Esophagus mucosa (tissue), 1 donor: ENCODE measurements around the gene SUN3. TPM values are rescaled to one million over a fixed set of nuclear protein-coding genes. Genes with fewer than 3 reads are reported as not detected.

Experiments used
- ATAC-seq: fragments of 200-7000 bp; cut with Tn5 transposase; one replicate; pipeline ENCODE4 v1.9.1; 2020
- total RNA-seq: library from RNA; stranded (reverse); gene quantifications from one replicate; pipeline ENCODE4 v1.2.4, GENCODE V29; 2023
- donor health status: DM: yes; HTN: yes; CAD: no.

SUN3 gene
- total RNA-seq, 1 donor from 2014 or later = not detected

- no peak for ATAC-seq
Measured at GRCh38 chr7:47973739-47974138, 55.2 kb downstream of the SUN3 start.

GRCh38 chr7:47970761-47971160 lies 58.1 kb downstream of the SUN3 start:
- ATAC-seq = no peak

GRCh38 chr7:47968847-47969774 lies 59.8 kb downstream of the SUN3 start:
- ATAC-seq = peak; percentile 86

- ATAC-seq = no peak
Measured at GRCh38 chr7:47967708-47968107, 61.2 kb downstream of the SUN3 start.

GRCh38 chr7:47967123-47967522 lies 61.8 kb downstream of the SUN3 start:
- no peak for ATAC-seq

GRCh38 chr7:47965456-47965855 lies 63.5 kb downstream of the SUN3 start:
- ATAC-seq = no peak

GRCh38 chr7:47962262-47962661 lies 66.6 kb downstream of the SUN3 start:
- no peak for ATAC-seq

- ATAC-seq = no peak
Measured at GRCh38 chr7:47957156-47957555, 71.8 kb downstream of the SUN3 start.

- ATAC-seq = no peak
Measured at GRCh38 chr7:47956220-47956619, 72.7 kb downstream of the SUN3 start.

- ATAC-seq = no peak
Measured at GRCh38 chr7:47954231-47954911, 74.5 kb downstream of the SUN3 start.

- no peak for ATAC-seq
Measured at GRCh38 chr7:47953822-47954221, 75.1 kb downstream of the SUN3 start.

- ATAC-seq = no peak
Measured at GRCh38 chr7:47952224-47952623, 76.7 kb downstream of the SUN3 start.

GRCh38 chr7:47951374-47951773 lies 77.5 kb downstream of the SUN3 start:
- peak; percentile 17 for ATAC-seq

GRCh38 chr7:47950714-47951113 lies 78.2 kb downstream of the SUN3 start:
- ATAC-seq = peak; percentile 96

- no peak for ATAC-seq
Measured at GRCh38 chr7:47949703-47950102, 79.2 kb downstream of the SUN3 start.

- ATAC-seq = no peak
Measured at GRCh38 chr7:47948141-47948790, 80.6 kb downstream of the SUN3 start, which contains the start of gene PKD1L1. TSS of gene PKD1L1 (minus strand) at chr7:47948466. CDS start at chr7:47948440, 26 bp downstream.

GRCh38 chr7:47947355-47947749 lies 81.6 kb downstream of the SUN3 start:
- no peak for ATAC-seq

- ATAC-seq = peak; percentile 20
Measured at GRCh38 chr7:47946581-47947354, 82.1 kb downstream of the SUN3 start.

GRCh38 chr7:47945261-47946015 lies 83.5 kb downstream of the SUN3 start:
- no peak for ATAC-seq

- no peak for ATAC-seq
Measured at GRCh38 chr7:47944536-47945260, 84.2 kb downstream of the SUN3 start.
